Measurements from ENCODE around the gene DHX35.

DNA sequence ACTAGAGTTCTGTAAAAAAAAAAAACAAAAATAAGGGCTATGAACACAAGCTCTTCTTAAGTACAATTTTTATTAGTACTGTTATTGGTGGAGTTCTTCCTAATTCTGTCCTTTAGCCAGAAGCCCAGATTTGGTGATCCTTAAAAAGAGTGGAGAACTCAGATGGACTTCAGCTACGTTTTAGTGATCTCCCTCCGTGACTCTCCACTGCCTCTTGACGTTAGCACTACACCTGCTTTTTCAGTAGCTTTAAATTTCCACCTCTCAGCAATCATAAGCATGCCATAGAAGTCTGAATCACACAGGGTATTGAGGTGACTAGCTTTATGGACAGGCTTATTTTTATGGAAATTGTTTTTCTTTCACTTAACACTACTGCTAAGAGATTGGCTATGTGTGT is 17.7 kb downstream of the DHX35 start:
- no peak for TF ChIP-seq POLR2A (IDR thresholded peaks at IDR 0.05; ENCODE audit: low read length)
- TF ChIP-seq GATA1 (IDR thresholded peaks at IDR 0.05; ENCODE audit: low read depth, low read length) = no peak
